Tibial nerve (tissue), 4 donors: ENCODE data around the gene MACO1.

ENCODE experiments used
- CTCF ChIP-seq, 5 experiments: fragments of 200-600 bp in 3 of 5; fragments of 450-650 bp in 2 of 5; sonication (generic) in 3 of 5; IDR thresholded peaks; one replicate each; pipeline ENCODE4 v1.5.1; 2016 to 2019; ENCODE audit warnings: antibody characterized with exemption in 5 of 5, mild to moderate bottlenecking in 3 of 5, moderate library complexity in 2 of 5
- EP300 ChIP-seq, 2 donors: sonication (generic); formaldehyde crosslinking; IDR thresholded peaks; one replicate each; pipeline ENCODE4 v1.6.1; 2017; ENCODE audit warnings: antibody characterized with exemption in 2 of 2, mild to moderate bottlenecking in 1 of 2
- POLR2A ChIP-seq, 2 donors: fragments of 450-650 bp; IDR thresholded peaks; one replicate each; pipeline ENCODE4 v1.6.1; 2017; ENCODE audit warnings: antibody characterized with exemption in 2 of 2, mild to moderate bottlenecking in 2 of 2, moderate library complexity in 2 of 2

DNA sequence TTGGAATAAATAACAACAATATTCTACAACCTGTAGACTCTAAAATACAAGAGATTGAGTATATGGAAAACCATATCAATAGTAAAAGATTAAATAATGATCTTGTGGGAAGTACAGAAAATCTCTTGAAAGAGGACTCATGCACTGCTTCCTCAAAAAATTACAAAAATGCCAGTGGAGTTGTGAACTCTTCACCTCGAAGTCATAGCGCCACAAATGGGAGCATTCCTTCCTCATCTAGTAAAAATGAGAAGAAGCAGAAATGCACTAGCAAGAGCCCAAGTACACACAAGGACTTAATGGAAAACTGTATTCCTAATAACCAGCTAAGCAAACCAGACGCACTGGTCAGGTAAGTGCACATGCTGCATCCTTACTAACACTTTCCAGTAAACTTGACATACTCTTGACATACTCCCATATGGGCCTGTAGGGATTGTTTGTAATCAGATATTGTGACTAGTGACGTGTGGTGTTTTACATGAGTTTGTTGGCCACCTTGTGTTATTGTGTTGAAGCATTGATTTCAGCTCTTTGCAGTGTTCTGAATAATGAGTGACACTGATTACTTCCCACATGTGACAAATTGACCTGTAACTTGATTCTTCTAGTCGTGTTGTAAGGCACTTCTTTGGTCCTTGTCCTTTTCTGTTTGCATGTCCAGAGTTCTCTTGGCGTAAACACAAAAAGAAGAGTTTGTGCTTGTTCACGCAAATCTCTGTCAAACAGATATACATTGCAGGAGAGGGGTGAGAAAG lies 28.0 kb downstream of the MACO1 start:
- TF ChIP-seq CTCF (IDR thresholded peaks at IDR 0.05) (no peak), POLR2A (IDR thresholded peaks at IDR 0.05) (no peak), EP300 (IDR thresholded peaks at IDR 0.05) (no peak)
